GM21447 (cell line): ENCODE results near the gene SLC6A6.

ENCODE experiments used
- ATAC-seq: cut with Tn5 transposase; IDR thresholded peaks from one replicate; pipeline ENCODE4 v1.9.1; 2021; ENCODE audit not compliant: unreplicated experiment

The SLC6A6 gene

DNA sequence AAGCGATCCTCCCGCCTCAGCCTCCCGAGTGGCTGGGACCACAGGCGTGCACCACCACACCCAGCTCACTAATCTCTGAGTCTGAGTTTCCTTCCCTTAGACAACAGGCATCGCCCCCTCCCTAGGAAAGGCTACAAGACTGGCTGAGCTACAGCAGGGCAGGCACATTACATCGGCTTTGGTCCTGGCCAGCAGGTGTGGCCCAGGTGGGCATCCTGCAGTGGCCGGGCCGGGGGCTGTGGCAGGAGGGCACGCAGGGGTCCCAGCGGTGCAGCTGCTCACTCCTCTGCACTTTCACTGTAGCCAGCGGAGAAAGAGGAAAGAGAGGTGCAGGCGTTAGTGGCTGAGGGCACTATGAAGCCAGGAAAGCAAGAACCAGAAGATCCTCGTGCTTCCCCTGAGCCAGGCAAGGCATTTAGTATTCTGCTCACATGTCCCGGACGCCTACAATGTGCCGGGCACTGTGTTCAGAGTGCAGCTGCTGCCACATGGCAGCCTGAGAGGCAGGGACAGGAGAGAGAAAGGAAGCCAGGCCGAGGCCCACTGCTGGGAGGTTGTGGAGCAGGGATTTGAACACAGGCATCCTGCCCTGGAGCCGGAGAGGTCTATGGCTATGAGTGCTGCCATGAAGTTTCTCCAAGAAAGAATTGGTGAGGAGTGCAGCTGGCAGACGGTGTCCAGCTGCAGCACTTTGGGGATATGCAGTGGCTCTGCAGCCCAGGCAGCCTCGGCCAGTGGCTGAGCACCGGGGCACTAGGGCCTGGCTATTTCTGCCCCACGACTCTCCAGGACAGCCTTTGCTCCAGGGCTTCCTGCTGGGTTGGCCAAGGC, 115.4 kb downstream of the SLC6A6 start:
- ATAC-seq = no peak

- ATAC-seq = no peak
Observed at GRCh38 chr3:14518432-14518802, 116.0 kb downstream of the SLC6A6 start.

DNA sequence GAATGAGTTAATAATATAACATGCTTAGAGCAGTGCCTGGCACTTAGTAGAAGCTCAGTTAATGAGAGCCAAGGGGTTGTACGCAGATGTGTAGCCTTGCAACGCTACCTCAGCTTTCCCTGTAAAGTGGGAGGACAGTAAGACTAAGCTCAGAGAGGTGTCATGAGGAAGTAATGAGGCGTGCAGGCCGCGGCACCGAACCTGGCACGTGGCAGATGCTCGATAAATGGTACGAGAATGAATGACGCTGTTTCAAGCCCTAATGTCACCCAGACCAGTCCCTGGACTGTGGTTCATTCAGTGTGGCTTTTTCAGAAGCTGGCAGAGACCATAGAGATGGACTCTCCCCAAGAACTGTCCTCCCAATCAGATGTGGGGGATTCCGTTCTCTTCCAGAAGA, 116.5 kb downstream of the SLC6A6 start:
- ATAC-seq = no peak

GRCh38 chr3:14519406-14519805, 117.0 kb downstream of the SLC6A6 start:
- no peak for ATAC-seq

DNA sequence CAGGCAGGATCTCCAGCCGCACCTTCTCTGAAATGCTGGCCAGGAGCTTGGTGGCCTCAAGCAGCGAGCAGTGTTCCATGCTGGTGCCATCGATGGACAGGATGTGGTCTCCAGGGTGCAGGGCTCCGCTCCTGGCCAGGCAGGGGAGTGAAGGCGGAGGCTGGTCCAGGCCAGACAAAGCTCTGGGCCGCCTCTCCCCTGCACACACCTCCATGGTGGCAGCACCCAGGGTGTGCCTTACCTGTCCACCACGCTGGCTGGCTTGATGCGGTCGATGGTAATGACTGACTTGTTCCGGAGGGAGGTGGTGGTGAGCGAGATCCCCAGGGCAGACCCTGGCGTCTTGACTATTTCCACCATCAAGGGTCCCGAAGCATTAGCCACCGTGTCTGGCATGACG, 117.7 kb downstream of the SLC6A6 start:
- no peak for ATAC-seq

GRCh38 chr3:14520967-14521366, 118.6 kb downstream of the SLC6A6 start:
- ATAC-seq = no peak

- ATAC-seq = no peak
Observed at GRCh38 chr3:14521611-14522010, 119.2 kb downstream of the SLC6A6 start.

DNA sequence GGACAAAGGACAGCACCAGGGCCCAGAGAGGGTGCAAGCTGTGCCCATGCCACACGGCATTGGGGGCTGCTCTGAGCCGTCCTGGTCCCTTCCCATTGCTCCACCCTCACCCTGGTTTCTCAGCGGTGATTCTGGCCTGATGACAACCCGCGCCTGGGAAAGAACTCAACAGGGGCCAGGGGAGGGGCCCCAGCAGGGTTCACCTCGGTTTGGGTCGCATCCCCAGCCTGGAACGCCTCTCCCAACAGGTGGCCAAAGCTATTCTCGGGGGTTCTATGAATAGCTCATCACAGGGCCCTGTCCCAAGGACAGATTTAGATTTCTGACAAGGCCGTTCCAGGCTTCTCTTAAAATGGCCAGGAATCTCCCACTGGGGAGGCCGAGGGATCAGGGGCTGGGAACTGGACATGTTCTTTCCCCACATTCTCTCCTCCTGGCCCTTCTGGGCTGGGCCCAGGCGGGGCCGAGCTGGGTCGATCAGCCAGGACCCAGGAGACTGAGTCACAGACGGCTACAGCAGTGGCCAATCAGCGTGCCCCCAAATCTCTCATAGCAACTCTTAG, 119.8 kb downstream of the SLC6A6 start:
- ATAC-seq = no peak

DNA sequence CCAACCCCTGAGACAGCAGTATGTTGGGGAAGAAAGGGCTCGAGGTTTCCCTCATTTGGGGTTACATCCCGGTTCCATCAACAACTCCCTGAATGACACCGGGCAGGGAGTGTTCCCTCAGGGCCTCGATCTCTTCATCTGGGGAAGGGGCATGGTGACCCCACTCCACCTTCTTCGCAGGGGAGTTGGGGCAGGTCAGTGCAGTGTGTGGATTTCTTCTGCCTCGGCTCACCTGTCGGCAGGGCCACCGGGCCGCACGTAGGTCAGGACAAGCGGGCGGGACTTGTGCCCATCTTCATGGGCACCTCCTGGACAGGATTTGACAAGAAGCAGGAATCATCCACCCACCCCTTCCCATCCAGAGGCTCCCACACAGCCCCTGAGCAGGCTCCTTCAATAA, 120.4 kb downstream of the SLC6A6 start:
- ATAC-seq = no peak

- no peak for ATAC-seq
Observed at GRCh38 chr3:14523792-14524191, 121.4 kb downstream of the SLC6A6 start.

DNA sequence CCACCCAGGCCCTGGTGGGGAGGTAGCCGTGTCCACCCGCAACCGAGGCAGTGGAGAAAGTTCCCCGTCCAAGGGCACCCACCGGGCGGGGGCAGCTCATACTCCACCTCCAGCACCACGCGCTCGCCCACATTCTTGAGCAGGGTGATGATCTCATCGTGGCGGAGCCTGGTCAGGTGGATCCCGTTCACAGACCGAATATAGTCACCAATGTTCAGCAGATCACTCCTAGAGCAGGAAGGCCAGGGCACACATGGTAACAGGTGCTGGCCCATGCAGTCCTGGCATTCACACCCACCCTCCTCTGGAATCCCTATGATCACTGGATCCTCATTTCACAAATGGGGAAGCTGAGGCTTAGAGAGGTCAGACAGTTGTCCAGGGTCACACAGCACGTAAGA, 121.9 kb downstream of the SLC6A6 start:
- ATAC-seq = no peak

GRCh38 chr3:14524920-14525660, 122.7 kb downstream of the SLC6A6 start:
- ATAC-seq = no peak

- no peak for ATAC-seq
Observed at GRCh38 chr3:14525685-14526631, 123.6 kb downstream of the SLC6A6 start.

DNA sequence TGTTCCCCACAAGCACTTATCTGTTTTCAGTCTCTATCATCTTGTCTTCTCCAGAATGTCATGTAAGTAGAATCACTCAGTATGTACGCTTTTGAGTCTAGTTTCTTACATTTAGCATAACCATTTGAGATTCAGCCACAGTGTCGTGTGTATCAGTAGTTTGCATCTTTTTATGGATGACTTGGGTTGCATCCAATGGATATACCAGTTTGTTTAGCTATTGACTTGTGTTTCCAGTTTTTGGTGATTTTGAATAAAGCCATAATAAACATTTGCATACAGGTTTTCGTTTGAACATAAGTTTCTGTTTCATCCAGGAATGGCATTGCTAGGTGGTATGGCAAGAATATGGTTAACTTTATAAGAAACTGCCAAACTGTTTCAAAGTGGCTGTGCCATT, 125.7 kb downstream of the SLC6A6 start:
- ATAC-seq = no peak

- no peak for ATAC-seq
Observed at GRCh38 chr3:14531856-14532395, 129.5 kb downstream of the SLC6A6 start.

DNA sequence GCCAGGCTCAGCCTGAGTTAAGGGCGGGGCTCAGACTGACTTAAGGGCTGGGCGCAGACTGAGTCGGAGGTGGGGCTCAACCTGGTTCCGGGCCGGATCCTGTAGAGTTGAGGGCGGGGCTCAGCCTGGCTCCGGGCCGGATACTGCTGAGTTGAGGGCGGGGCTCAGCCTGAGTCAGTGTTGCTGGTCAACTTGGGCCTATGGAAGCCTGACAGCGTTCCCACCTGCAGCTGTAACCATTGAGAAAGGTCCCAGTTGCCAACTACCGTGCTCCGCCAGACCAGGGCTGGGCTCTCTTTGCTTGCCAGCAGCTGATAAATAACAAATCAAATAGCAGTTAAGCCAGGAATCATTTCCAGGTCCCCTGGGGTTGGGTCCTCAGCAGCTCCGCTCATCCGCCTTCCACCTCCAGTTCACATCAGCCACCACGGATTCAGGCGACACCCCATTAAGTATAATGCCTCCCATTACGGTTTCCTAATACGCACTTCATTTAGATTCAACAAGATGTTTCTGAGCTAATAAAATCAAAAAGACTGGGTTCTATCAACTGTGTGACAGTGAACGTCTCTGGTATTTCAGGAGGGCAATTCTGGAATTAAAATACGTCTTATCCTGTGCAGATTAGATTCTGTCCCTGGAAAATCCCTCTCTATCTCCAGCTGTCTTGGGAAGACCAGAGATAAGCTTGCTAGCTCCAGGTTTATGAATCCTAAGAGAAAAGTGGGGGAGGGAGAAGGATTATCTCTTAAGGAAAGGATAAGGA, 130.5 kb downstream of the SLC6A6 start:
- no peak for ATAC-seq

- ATAC-seq = no peak
Observed at GRCh38 chr3:14533457-14533958, 131.1 kb downstream of the SLC6A6 start.

DNA sequence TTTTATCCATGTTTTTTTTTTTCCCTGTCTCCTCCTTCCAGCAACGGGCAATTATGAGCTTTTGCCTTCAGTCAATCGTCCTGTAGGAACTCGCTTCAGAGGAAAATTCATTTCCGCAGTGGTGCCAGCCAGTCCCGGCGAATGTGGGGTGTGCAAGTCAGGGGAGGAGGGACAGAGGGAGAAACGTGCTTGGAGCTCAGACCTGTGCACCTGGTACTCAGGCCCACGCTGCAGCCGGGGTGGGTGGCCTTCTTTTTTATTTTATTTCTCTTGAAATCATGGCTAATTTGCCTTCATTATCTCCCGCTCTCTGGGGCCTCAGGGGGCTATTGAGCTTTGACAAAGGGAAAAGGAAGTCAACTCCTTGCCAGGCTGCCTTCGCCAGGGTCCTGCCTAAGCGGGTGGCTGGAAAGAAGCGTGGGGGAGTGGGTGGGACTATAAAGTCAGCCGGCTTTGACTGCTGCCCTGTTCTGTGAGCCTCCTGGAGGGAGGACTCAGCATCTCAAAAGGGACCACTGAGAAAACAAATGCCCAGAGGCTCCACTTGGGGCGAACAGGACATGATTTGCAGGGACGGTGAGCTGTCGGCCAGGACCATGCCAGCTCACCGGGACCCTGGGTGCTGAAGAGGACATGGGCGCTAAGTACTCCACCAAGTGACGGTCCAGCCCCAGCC, 132.2 kb downstream of the SLC6A6 start:
- ATAC-seq = no peak

DNA sequence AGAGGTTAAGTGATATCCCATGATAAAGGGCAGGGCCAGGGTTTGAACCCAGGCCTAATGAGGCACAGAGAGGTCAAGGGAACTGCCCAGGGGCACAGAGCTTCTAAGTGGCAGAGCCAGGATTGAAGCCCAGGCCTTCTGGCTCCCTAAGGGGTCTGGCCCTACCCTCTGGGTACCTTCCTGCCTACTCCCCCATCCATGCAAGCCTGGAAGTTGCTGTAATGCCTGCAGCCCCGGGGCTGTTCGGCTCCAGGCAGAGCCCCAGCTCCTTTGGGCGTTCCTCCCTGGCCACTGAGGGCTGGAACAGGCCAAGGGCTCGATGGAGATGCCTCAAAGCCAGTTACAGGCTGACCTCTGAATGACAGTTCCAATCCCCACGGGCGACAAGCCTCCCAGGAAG, 133.2 kb downstream of the SLC6A6 start:
- ATAC-seq = no peak
